ENCODE results near the gene CEBPE. TPM values are rescaled to one million over a fixed set of nuclear protein-coding genes. Genes with fewer than 3 reads are reported as not detected.

CEBPE gene
- total and polyA plus RNA-seq, 2 donors (not counting 1 experiment from before 2014, with no cell fraction given): 0.37 to 0.45 TPM

GRCh38 chr14:23091294-23092225, 27.5 kb downstream of the CEBPE start:
- Mint-ChIP-seq H3K27ac (no peak overlapping the region), H3K4me3 (no peak overlapping the region), H3K4me1 (peaks cover 20% of the 10 kb centered on the region), H3K9me3 (ENCODE audit: insufficient read depth) (no peaks in the 10 kb centered on the region), H3K27me3 (no peaks in the 10 kb centered on the region)
- ChIA-PET CTCF (interaction anchor here (0.8 to 3.7 kb wide), 8 partner anchors 9 to 106 kb away, joined by 3 to 29 read pairs (median 4); no protein-coding TSS in a partner anchor), POLR2A (interaction anchor here (0.7 kb wide), 2 partner anchors 370 to 530 kb away, joined by 4 to 8 read pairs; no protein-coding TSS in a partner anchor)
- Histone ChIP-seq H3K9ac (ENCODE audit: low read length) (no peak overlapping the region), H3K27ac (ENCODE audit: low read length in 2 of 2) (no peak overlapping the region), H3K4me2 (replicated peaks; ENCODE audit: low read depth, low read length, poor library complexity, severe bottlenecking) (no peak overlapping the region), H3K9me3 (ENCODE audit: control extremely low read depth in 1 of 3, control insufficient read depth in 2 of 3, insufficient read depth in 1 of 3, low read length in 2 of 3) (no peaks in the 10 kb centered on the region), H3K36me3 (replicated peaks in 1 of 2; ENCODE audit: control extremely low read depth in 1 of 2, control insufficient read depth in 1 of 2, extremely low read depth in 1 of 2, insufficient read depth in 2 of 2, low read length in 1 of 2) (peaks cover 9 to 65% of the 10 kb centered on the region in 2 experiments), H3K4me1 (ENCODE audit: control insufficient read depth in 2 of 2, insufficient read depth in 2 of 2, low read length in 2 of 2) (peaks cover 14 to 17% of the 10 kb centered on the region in 2 donors), H2AFZ (ENCODE audit: insufficient read depth, low read depth, low read length, poor library complexity, severe bottlenecking) (no peak overlapping the region), H3K4me3 (ENCODE audit: control extremely low read depth in 1 of 5, extremely low read depth in 1 of 5, insufficient read depth in 1 of 5, low read depth in 2 of 5, low read length in 4 of 5) (no peak overlapping the region), H3K79me2 (ENCODE audit: control insufficient read depth, insufficient read depth, low read length) (peaks cover 77% of the 10 kb centered on the region), H3K27me3 (replicated peaks in 1 of 4; ENCODE audit: control extremely low read depth in 1 of 4, control insufficient read depth in 3 of 4, insufficient read depth in 4 of 4, low read length in 3 of 4) (no peaks in the 10 kb centered on the region), H4K20me1 (ENCODE audit: control insufficient read depth, insufficient read depth, low read length, poor library complexity, severe bottlenecking) (peaks cover 52% of the 10 kb centered on the region)
- DNase-seq (no peak), ATAC-seq (ENCODE audit: low read depth) (no peak)
- 100% methylated on average over 3 of the region's 12 CpGs for WGBS (ENCODE audit: insufficient coverage)
- intact Hi-C loops (cut with micrococcal nuclease): loop anchor here (5.0 to 10.0 kb wide), 5 partner anchors 34 to 1827 kb away; partner anchors contain the start of genes CDH24, EMC9, HNRNPC and PSME2
- TF ChIP-seq CTCF (IDR thresholded peaks at IDR 0.05) (no peak), EZH2 (IDR thresholded peaks at IDR 0.05; ENCODE audit: borderline replicate concordance, insufficient read depth, low read depth, low read length, poor library complexity, severe bottlenecking) (no peak)

Measured in B cell (primary cell).